H1 (cell line): Measurements from ENCODE around the gene PLCB1. TPM values are rescaled to one million over a fixed set of nuclear protein-coding genes. Genes with fewer than 3 reads are reported as not detected.

Source experiments
- CTCF ChIA-PET: fragments of 300-600 bp; sonication (Branson Sonifier 250); formaldehyde crosslinking; loops from one replicate; lab custom pipeline; 2021; ENCODE audit not compliant: partially characterized antibody; lab: Charles Lee
- POLR2A ChIA-PET: fragments of 300-600 bp; sonication (Branson Sonifier 250); formaldehyde crosslinking; loops from one replicate; lab custom pipeline; 2021; ENCODE audit warnings: inconsistent platforms; ENCODE audit not compliant: partially characterized antibody; lab: Charles Lee
- DNase-seq, 2 experiments: peaks; one replicate each; pipeline versions ENCODE4 v3.0.0 to v3.0.0-alpha.2; 2010 to 2022; ENCODE audit warnings: low spot score in 2 of 2, low read depth in 1 of 2, mixed read lengths in 1 of 2
- FAIRE-seq: peaks from 2 replicates; lab custom pipeline; 2011; peaks lifted over from hg19 to GRCh38; lab: Jason Lieb, UNC
- H2AFZ ChIP-seq: 2 replicates; pipeline ENCODE4 v1.8.1; 2012; ENCODE audit warnings: low read length, inconsistent platforms
- H2AK5ac ChIP-seq: 2 replicates; pipeline ENCODE4 v1.6.1; 2013; ENCODE audit warnings: low read depth, low read length
- H2BK120ac ChIP-seq: replicated peaks from 2 replicates; pipeline ENCODE3; 2013; ENCODE audit warnings: low read depth, low read length, inconsistent platforms
- H2BK12ac ChIP-seq: 2 replicates; pipeline ENCODE4 v1.6.1; 2013; ENCODE audit warnings: low read depth, low read length
- H2BK15ac ChIP-seq: 2 replicates; pipeline ENCODE4 v1.6.1; 2013; ENCODE audit warnings: low read length
- H2BK20ac ChIP-seq: 2 replicates; pipeline ENCODE4 v1.6.1; 2013; ENCODE audit warnings: low read length
- H2BK5ac ChIP-seq: 2 replicates; pipeline ENCODE4 v1.6.1; 2013; ENCODE audit warnings: low read depth, low read length
- H3K14ac ChIP-seq: 2 replicates; pipeline ENCODE4 v1.6.1; 2013; ENCODE audit warnings: inconsistent platforms; ENCODE audit not compliant: insufficient read length
- H3K18ac ChIP-seq: 2 replicates; pipeline ENCODE4 v1.6.1; 2013; ENCODE audit warnings: low read length; ENCODE audit errors: extremely low read depth
- H3K23ac ChIP-seq: 2 replicates; pipeline ENCODE4 v1.6.1; 2013; ENCODE audit warnings: inconsistent platforms; ENCODE audit not compliant: insufficient read length
- H3K23me2 ChIP-seq: 2 replicates; pipeline ENCODE4 v1.6.1; 2013; ENCODE audit warnings: low read depth, low read length
- H3K27ac ChIP-seq: 2 replicates; pipeline ENCODE4 v1.6.1; 2011; ENCODE audit warnings: low read depth, low read length, inconsistent platforms
- H3K27me3 ChIP-seq, 4 experiments: replicated peaks in 1 of 4; 1 replicate in 1 of 4; 2 replicates in 3 of 4; pipeline versions ENCODE4 v1.6.1 to v1.8.1; 2011 to 2013; ENCODE audit warnings: low read length in 3 of 4, mild to moderate bottlenecking in 3 of 4, inconsistent platforms in 2 of 4, mixed read lengths in 2 of 4, moderate library complexity in 1 of 4; ENCODE audit not compliant: control insufficient read depth in 3 of 4, insufficient read depth in 3 of 4; ENCODE audit errors: extremely low read depth in 1 of 4
- H3K36me3 ChIP-seq, 4 experiments: 2 replicates each; pipeline versions ENCODE4 v1.6.1 to v1.8.1; 2011 to 2013; ENCODE audit warnings: mild to moderate bottlenecking in 4 of 4, low read length in 3 of 4, moderate library complexity in 2 of 4, control low read depth in 1 of 4, inconsistent platforms in 1 of 4; ENCODE audit not compliant: insufficient read depth in 4 of 4, control insufficient read depth in 2 of 4
- H3K4ac ChIP-seq: replicated peaks from 2 replicates; pipeline ENCODE3; 2013; ENCODE audit warnings: low read length, low read depth, mixed read lengths, inconsistent platforms; ENCODE audit not compliant: insufficient read length
- H3K4me1 ChIP-seq, 4 experiments: replicated peaks in 1 of 4; 1 replicate in 1 of 4; 2 replicates in 3 of 4; pipeline versions ENCODE4 v1.6.1 to v1.8.1; 2011 to 2013; ENCODE audit warnings: low read length in 3 of 4, inconsistent platforms in 2 of 4, mixed read lengths in 1 of 4; ENCODE audit not compliant: insufficient read depth in 4 of 4, control insufficient read depth in 3 of 4
- H3K4me2 ChIP-seq, 2 experiments: 2 replicates each; pipeline versions ENCODE4 v1.6.1 to v1.8.1; 2011 to 2013; ENCODE audit warnings: low read depth in 2 of 2, low read length in 2 of 2, control low read depth in 1 of 2, inconsistent platforms in 1 of 2, mild to moderate bottlenecking in 1 of 2; ENCODE audit not compliant: insufficient read depth in 1 of 2
- H3K4me3 ChIP-seq, 4 experiments: fragments of 200-600, 300-600 bp in 1 of 4; sonication (generic), shearing (Covaris generic), sonication (Bioruptor Twin) in 1 of 4; 2 replicates each; pipeline versions ENCODE4 v1.5.1 to v1.8.1; 2011 to 2016; ENCODE audit warnings: low read length in 4 of 4, low read depth in 3 of 4, control low read depth in 2 of 4, inconsistent platforms in 2 of 4, mild to moderate bottlenecking in 2 of 4, mixed read lengths in 1 of 4, moderate library complexity in 1 of 4; ENCODE audit not compliant: insufficient read depth in 2 of 4; ENCODE audit errors: extremely low read depth in 1 of 4
- H3K56ac ChIP-seq: replicated peaks from 2 replicates; pipeline ENCODE3; 2013; ENCODE audit warnings: low read depth, mild to moderate bottlenecking, mixed read lengths, low read length, inconsistent platforms; ENCODE audit not compliant: insufficient read length
- H3K79me1 ChIP-seq: 2 replicates; pipeline ENCODE4 v1.6.1; 2013; ENCODE audit warnings: low read depth, low read length, control low read depth
- H3K79me2 ChIP-seq, 2 experiments: 2 replicates each; pipeline versions ENCODE4 v1.6.1 to v1.8.1; 2012 to 2013; ENCODE audit warnings: low read length in 2 of 2, mild to moderate bottlenecking in 2 of 2, inconsistent platforms in 1 of 2; ENCODE audit not compliant: insufficient read depth in 2 of 2, control insufficient read depth in 1 of 2
- H3K9ac ChIP-seq, 4 experiments: replicated peaks in 1 of 4; 1 replicate in 1 of 4; 2 replicates in 3 of 4; pipeline versions ENCODE4 v1.6.1 to v1.8.1; 2011 to 2013; ENCODE audit warnings: low read depth in 3 of 4, low read length in 3 of 4, control low read depth in 2 of 4, mild to moderate bottlenecking in 2 of 4, moderate library complexity in 2 of 4, inconsistent platforms in 1 of 4; ENCODE audit errors: extremely low read depth in 1 of 4
- H3K9me3 ChIP-seq, 2 experiments: 2 replicates each; pipeline versions ENCODE4 v1.6.1 to v1.8.1; 2012 to 2013; ENCODE audit warnings: mild to moderate bottlenecking in 2 of 2, moderate library complexity in 2 of 2, control low read depth in 1 of 2, inconsistent platforms in 1 of 2, low read depth in 1 of 2, low read length in 1 of 2, mixed read lengths in 1 of 2; ENCODE audit not compliant: insufficient read depth in 2 of 2
- H4K20me1 ChIP-seq, 2 experiments: replicated peaks in 1 of 2; 2 replicates each; pipeline versions ENCODE3 to v1.8.1; 2011 to 2013; ENCODE audit warnings: inconsistent platforms in 2 of 2, low read length in 2 of 2, mild to moderate bottlenecking in 1 of 2; ENCODE audit not compliant: insufficient read depth in 2 of 2, control insufficient read depth in 1 of 2
- H4K5ac ChIP-seq: 2 replicates; pipeline ENCODE4 v1.6.1; 2013; ENCODE audit warnings: low read length, low read depth, mixed read lengths, inconsistent platforms; ENCODE audit not compliant: insufficient read length
- H4K8ac ChIP-seq: 2 replicates; pipeline ENCODE4 v1.8.0; 2013; ENCODE audit warnings: mild to moderate bottlenecking, moderate library complexity, low read length, inconsistent platforms; ENCODE audit not compliant: insufficient read depth; ENCODE audit errors: extremely low read depth
- H4K91ac ChIP-seq: replicated peaks from 2 replicates; pipeline ENCODE3; 2013; ENCODE audit warnings: low read length, mixed read lengths, inconsistent platforms; ENCODE audit not compliant: insufficient read length
- ASH2L ChIP-seq: fragments of 200-600, 300-600 bp; sonication (generic); IDR thresholded peaks from one replicate; pipeline ENCODE4 v1.7.1; 2017; ENCODE audit warnings: low read length
- CBX5 ChIP-seq: fragments of 300-800, 300-1000 bp; sonication (generic); IDR thresholded peaks from 2 replicates; pipeline ENCODE4 v1.7.1; 2016; ENCODE audit warnings: antibody characterized with exemption, low read length, low read depth
- EP300 ChIP-seq, 2 experiments: IDR thresholded peaks; 1 replicate in 1 of 2; 2 replicates in 1 of 2; pipeline ENCODE4 v1.6.1; 2011 to 2012; ENCODE audit warnings: low read depth in 2 of 2, low read length in 2 of 2, mild to moderate bottlenecking in 2 of 2, borderline replicate concordance in 1 of 2, inconsistent platforms in 1 of 2, moderate library complexity in 1 of 2
- FOSL1 ChIP-seq: IDR thresholded peaks from 2 replicates; pipeline ENCODE4 v1.6.1; 2011; ENCODE audit warnings: mild to moderate bottlenecking, low read depth, low read length, moderate library complexity; ENCODE audit not compliant: insufficient read depth
- KDM5A ChIP-seq: fragments of 200-600 bp; IDR thresholded peaks from 2 replicates; pipeline ENCODE4 v1.7.1; 2012; ENCODE audit warnings: mild to moderate bottlenecking, low read length, inconsistent platforms, mixed read lengths
- POLR2A ChIP-seq, 2 experiments: IDR thresholded peaks; 1 replicate in 1 of 2; 2 replicates in 1 of 2; pipeline ENCODE4 v1.6.1; 2011; ENCODE audit warnings: low read depth in 2 of 2, low read length in 2 of 2, mild to moderate bottlenecking in 2 of 2; ENCODE audit errors: control extremely low read depth in 1 of 2
- POU5F1 ChIP-seq: IDR thresholded peaks from 2 replicates; pipeline ENCODE4 v1.6.1; 2011; ENCODE audit warnings: low read depth, mild to moderate bottlenecking, low read length, moderate library complexity
- SIX5 ChIP-seq: IDR thresholded peaks from 2 replicates; pipeline ENCODE4 v1.6.1; 2011; ENCODE audit warnings: mild to moderate bottlenecking, low read depth, low read length
- TAF1 ChIP-seq: IDR thresholded peaks from 2 replicates; pipeline ENCODE4 v1.6.1; 2011; ENCODE audit warnings: mild to moderate bottlenecking, low read depth, low read length
- TAF7 ChIP-seq: optimal IDR thresholded peaks from 2 replicates; pipeline ENCODE3; 2011; ENCODE audit warnings: low read depth, mild to moderate bottlenecking, inconsistent platforms, low read length, moderate library complexity, borderline replicate concordance
- TCF12 ChIP-seq: IDR thresholded peaks from 2 replicates; pipeline ENCODE4 v1.6.1; 2011; ENCODE audit warnings: low read depth, mild to moderate bottlenecking, low read length
- WGBS, 2 experiments: shearing (Covaris generic) in 1 of 2; methylation state at CpG; one replicate each; pipeline versions ENCODE4 v1.1.6 to v1.1.7; 2013 to 2015; ENCODE audit warnings: low lambda C conversion rate in 2 of 2, mixed read lengths in 2 of 2, inconsistent platforms in 1 of 2, low coverage in 1 of 2, missing lambda C conversion rate in 1 of 2; ENCODE audit not compliant: insufficient replicate concordance in 2 of 2, insufficient coverage in 1 of 2, insufficient read length in 1 of 2; ENCODE audit errors: extremely low coverage in 1 of 2, missing lambda C conversion rate in 1 of 2; 5-methylcytosine and 5-hydroxymethylcytosine counted together
- polyA plus RNA-seq, 7 experiments: library from polyadenylated mRNA; depleted of rRNA in 3 of 7; stranded (reverse) in 5 of 7; unstranded in 2 of 7; fragments of >200 nt in 5 of 7; fragments of 200-250 nt in 2 of 7; gene quantifications; 1 replicate in 5 of 7; 2 replicates in 1 of 7; 4 replicates in 1 of 7; pipeline versions ENCODE4 v1.2.1 to v1.2.3, GENCODE V29; 2011 to 2013; ENCODE audit warnings: missing spikeins in 2 of 7, mixed read lengths in 2 of 7
- total RNA-seq: library from RNA; stranded (reverse); fragmentation: NEBNext Ultra II Directional; extraction: Animal tissue kit (Norgen Biotek cat#: 25700); gene quantifications from 2 replicates; pipeline ENCODE4 v1.2.1, GENCODE V29; 2021
- TF ChIP-seq, protein P1 (sequence below): IDR thresholded peaks from 2 replicates; pipeline ENCODE4 v1.6.1; 2011; ENCODE audit warnings: low read depth, mild to moderate bottlenecking, low read length; ENCODE audit not compliant: insufficient read depth
- TF ChIP-seq, protein P2 (sequence below): IDR thresholded peaks from 2 replicates; pipeline ENCODE4 v1.6.1; 2012; ENCODE audit warnings: low read length, inconsistent platforms

PLCB1 gene
- total and polyA plus RNA-seq, 2 of the 8 experiments (the other 6 are each of a cell fraction or from before 2014, with no cell fraction given), result 2.6 to 9.1 TPM

GRCh38 chr20:8370774-8371173, 238.7 kb downstream of the PLCB1 start:
- Histone ChIP-seq H3K23me2 (no peaks in the 10 kb centered on the region), H2BK12ac (no peak overlapping the region), H3K27me3 (no peaks in the 10 kb centered on the region), H3K18ac (no peak overlapping the region), H3K4me2 (no peak overlapping the region), H3K14ac (no peak overlapping the region), H3K27ac (no peak overlapping the region), H3K4me1 (no peaks in the 10 kb centered on the region; a peak in 1 of 7 replicates), H4K5ac (no peak overlapping the region), H2BK5ac (no peak overlapping the region), H2BK120ac (no peak overlapping the region), H3K79me2 (no peaks in the 10 kb centered on the region), H2AK5ac (no peak overlapping the region), H3K4me3 (no peak overlapping the region), H3K36me3 (no peaks in the 10 kb centered on the region; a peak in 1 of 8 replicates), H4K91ac (no peak overlapping the region), H3K79me1 (no peaks in the 10 kb centered on the region), H3K56ac (no peak overlapping the region), H3K4ac (no peak overlapping the region), H3K23ac (no peak overlapping the region), H2BK20ac (no peak overlapping the region), H3K9ac (no peak overlapping the region), H3K9me3 (no peaks in the 10 kb centered on the region), H4K20me1 (no peaks in the 10 kb centered on the region), H2BK15ac (no peak overlapping the region), H2AFZ (no peak overlapping the region), H4K8ac (no peak overlapping the region)
- ChIA-PET CTCF (interaction anchor here (2.4 kb wide), 1 partner anchor 16 kb away, joined by 16 read pairs; no protein-coding TSS in a partner anchor), POLR2A (no interaction called here)
- DNase-seq (no peak), FAIRE-seq (no peak)
- 97% methylated on average over 5 of the region's 5 CpGs; no CpG with 5 or more reads in 1 of the 2 experiments for WGBS, 2 experiments
- TF ChIP-seq TAF1 (no peak), FOSL1 (no peak), POLR2A (IDR thresholded peaks at IDR 0.05; ENCODE audit: control extremely low read depth in 1 of 2, low read depth in 2 of 2, low read length in 2 of 2) (no peak), TAF7 (no peak), SIX5 (no peak), CBX5 (no peak), POU5F1 (no peak), KDM5A (no peak), EP300 (IDR thresholded peaks at IDR 0.05; ENCODE audit: borderline replicate concordance in 1 of 2, low read depth in 2 of 2, low read length in 2 of 2) (no peak), TCF12 (no peak), ASH2L (no peak)
- TF ChIP-seq, protein P1, sequence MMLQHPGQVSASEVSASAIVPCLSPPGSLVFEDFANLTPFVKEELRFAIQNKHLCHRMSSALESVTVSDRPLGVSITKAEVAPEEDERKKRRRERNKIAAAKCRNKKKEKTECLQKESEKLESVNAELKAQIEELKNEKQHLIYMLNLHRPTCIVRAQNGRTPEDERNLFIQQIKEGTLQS, result no peak
- TF ChIP-seq, protein P2, sequence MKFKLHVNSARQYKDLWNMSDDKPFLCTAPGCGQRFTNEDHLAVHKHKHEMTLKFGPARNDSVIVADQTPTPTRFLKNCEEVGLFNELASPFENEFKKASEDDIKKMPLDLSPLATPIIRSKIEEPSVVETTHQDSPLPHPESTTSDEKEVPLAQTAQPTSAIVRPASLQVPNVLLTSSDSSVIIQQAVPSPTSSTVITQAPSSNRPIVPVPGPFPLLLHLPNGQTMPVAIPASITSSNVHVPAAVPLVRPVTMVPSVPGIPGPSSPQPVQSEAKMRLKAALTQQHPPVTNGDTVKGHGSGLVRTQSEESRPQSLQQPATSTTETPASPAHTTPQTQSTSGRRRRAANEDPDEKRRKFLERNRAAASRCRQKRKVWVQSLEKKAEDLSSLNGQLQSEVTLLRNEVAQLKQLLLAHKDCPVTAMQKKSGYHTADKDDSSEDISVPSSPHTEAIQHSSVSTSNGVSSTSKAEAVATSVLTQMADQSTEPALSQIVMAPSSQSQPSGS, result no peak
